Brain microvascular endothelial cell (primary cell): Measurements from ENCODE around the gene YJU2.

Experiments
- DNase-seq: peaks from one replicate; pipeline ENCODE4 v3.0.0-alpha.2; 2020
- H3K27ac ChIP-seq: fragments of 250-450 bp; sonication (Bioruptor Pico); 2 replicates; pipeline ENCODE4 v1.5.1; 2020; ENCODE audit warnings: mild to moderate bottlenecking, moderate library complexity
- H3K27me3 ChIP-seq: fragments of 250-450 bp; sonication (Bioruptor Pico); replicated peaks from 2 replicates; pipeline ENCODE4 v1.5.1; 2020; ENCODE audit warnings: mild to moderate bottlenecking
- H3K36me3 ChIP-seq: fragments of 250-450 bp; sonication (Bioruptor Pico); replicated peaks from 2 replicates; pipeline ENCODE4 v1.5.1; 2020; ENCODE audit warnings: mild to moderate bottlenecking
- H3K4me3 ChIP-seq: 2 replicates; pipeline ENCODE4 v1.5.1; 2011; ENCODE audit warnings: low read depth, mild to moderate bottlenecking, control low read depth, low read length, moderate library complexity
- CTCF ChIP-seq: IDR thresholded peaks from 2 replicates; pipeline ENCODE4 v1.5.1; 2011; ENCODE audit warnings: low read depth, mild to moderate bottlenecking, moderate library complexity, low read length, control low read depth, inconsistent platforms; ENCODE audit errors: missing control alignments
- in situ Hi-C: cut with HindIII; loops from 2 replicates; pipeline ENCODE4 v1.10.0; 2017; ENCODE audit warnings: low sequenced_read_pairs, low pct_ligation_motif_present

YJU2 gene

GRCh38 chr19:4246767-4247593, at the start of gene YJU2:
Gene YJU2 (plus strand): TSS chr19:4247080. CDS start chr19:4247147, 67 bp downstream.
- Histone ChIP-seq H3K27me3 (no peaks in the 10 kb centered on the region), H3K4me3 (peak within 1 kb of the TSS; percentile 91), H3K27ac (peak within 1 kb of the TSS; percentile 96), H3K36me3 (peaks cover 15% of the 10 kb centered on the region)
- peak; percentile 99 for DNase-seq
- peak; percentile 73 for TF ChIP-seq CTCF
- in situ Hi-C loops, result no loop called here

GRCh38 chr19:4197228-4197624, 49.7 kb upstream of the YJU2 start:
- no peak for TF ChIP-seq CTCF
- no peaks in the 10 kb centered on the region for H3K36me3 ChIP-seq
- H3K27me3 ChIP-seq, result peaks cover 15% of the 10 kb centered on the region

GRCh38 chr19:4197625-4198466, 49.0 kb upstream of the YJU2 start:
- no peak for TF ChIP-seq CTCF
- H3K4me3 ChIP-seq, result no peak overlapping the region
- H3K27me3 ChIP-seq, result peaks cover 15% of the 10 kb centered on the region
- in situ Hi-C loops, result no loop called here
- no peak for DNase-seq
- H3K27ac ChIP-seq, result no peak overlapping the region
- H3K36me3 ChIP-seq, result no peaks in the 10 kb centered on the region

More at GRCh38 chr19:4197228-4197624, 49.7 kb upstream of the YJU2 start:
- no peak overlapping the region for H3K27ac ChIP-seq
- no peak overlapping the region for H3K4me3 ChIP-seq
- in situ Hi-C loops, result no loop called here
- DNase-seq, result no peak

DNA sequence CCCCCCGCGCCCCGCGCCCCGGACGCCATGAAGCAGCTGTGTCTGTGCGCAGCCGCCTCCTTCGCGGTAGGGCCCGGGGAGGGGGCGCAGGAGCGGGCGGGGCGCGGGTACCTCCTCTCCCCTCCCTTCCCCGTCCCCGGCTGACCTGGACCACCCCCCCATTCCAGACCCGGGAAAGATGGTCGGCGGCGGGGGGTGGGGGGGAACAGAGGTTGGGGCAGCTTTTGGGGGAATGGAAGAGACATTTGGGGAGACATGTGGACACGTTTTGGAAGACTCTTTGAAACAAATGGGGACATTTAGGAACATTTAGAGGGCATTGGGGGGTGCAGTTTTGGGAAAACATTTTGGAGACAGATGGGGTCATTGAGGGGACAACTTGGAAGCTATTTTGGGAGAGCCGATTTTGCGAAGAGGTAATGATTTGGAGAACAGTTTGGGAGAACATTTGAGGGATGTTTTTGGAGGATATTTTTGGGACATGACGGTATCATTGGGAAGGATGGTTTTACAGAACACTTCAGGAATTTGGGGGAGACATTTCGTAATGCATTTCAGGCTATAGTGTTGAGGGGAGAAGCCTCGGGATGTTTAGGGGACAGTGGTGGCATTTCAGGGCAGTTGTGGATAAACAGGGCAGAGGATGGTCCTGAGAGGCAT, 48.3 kb upstream of the YJU2 start:
- H3K36me3 ChIP-seq, result no peaks in the 10 kb centered on the region
- no peak overlapping the region for H3K27ac ChIP-seq
- no peak for TF ChIP-seq CTCF
- peaks cover 15% of the 10 kb centered on the region for H3K27me3 ChIP-seq
- in situ Hi-C loops, result no loop called here
- H3K4me3 ChIP-seq, result no peak overlapping the region
- DNase-seq, result no peak

DNA sequence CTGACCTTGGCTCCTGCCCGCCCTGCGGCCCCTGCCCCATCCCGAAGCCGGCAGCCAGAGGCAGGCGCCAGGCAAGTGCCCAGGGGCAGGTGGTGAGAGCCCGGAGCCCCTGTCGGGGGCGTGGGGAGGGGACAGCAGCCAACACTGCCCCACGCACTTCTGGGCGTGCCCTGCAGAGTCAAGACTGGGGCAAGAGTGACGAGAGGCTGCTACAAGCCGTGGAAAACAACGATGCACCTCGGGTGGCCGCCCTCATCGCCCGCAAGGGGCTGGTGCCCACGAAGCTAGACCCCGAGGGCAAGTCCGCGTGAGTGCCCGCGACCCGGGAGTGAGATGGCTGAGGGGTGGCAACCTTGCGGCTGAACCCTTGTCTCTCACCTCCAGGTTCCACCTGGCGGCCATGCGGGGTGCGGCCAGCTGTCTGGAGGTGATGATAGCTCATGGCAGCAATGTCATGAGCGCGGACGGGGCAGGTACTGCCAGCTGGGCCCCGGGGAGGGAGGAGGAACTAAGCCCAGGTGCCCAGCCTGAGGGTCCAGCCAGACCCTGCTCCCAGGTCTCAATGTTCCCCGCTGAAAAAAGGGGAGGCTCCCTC, 47.1 kb upstream of the YJU2 start:
- Histone ChIP-seq H3K27me3 (peaks cover 11% of the 10 kb centered on the region), H3K4me3 (no peak overlapping the region), H3K27ac (no peak overlapping the region), H3K36me3 (no peaks in the 10 kb centered on the region)
- no peak for TF ChIP-seq CTCF
- DNase-seq, result no peak
- in situ Hi-C loops, result no loop called here
